Neutrophil (primary cell): ENCODE results near the gene FZD1.

Source experiments
- H3K27ac ChIP-seq: fragments of 200-600 bp; sonication (generic); 2 replicates; pipeline ENCODE4 v1.5.1; 2016; ENCODE audit warnings: mild to moderate bottlenecking, moderate library complexity
- H3K27me3 ChIP-seq: fragments of 200-600 bp; sonication (generic); 2 replicates; pipeline ENCODE4 v1.6.0; 2016; ENCODE audit warnings: mild to moderate bottlenecking
- H3K36me3 ChIP-seq: fragments of 200-600 bp; sonication (generic); 2 replicates; pipeline ENCODE4 v1.5.1; 2017
- H3K4me1 ChIP-seq, 2 experiments: fragments of 200-600 bp in 1 of 2; sonication (generic) in 1 of 2; 1 replicate in 1 of 2; 2 replicates in 1 of 2; pipeline versions ENCODE4 v1.5.1 to v1.6.1; 2013 to 2016; ENCODE audit warnings: low read depth in 1 of 2, low read length in 1 of 2, mild to moderate bottlenecking in 1 of 2, moderate library complexity in 1 of 2; ENCODE audit not compliant: control insufficient read depth in 1 of 2, insufficient read depth in 1 of 2
- H3K4me3 ChIP-seq, 2 experiments: fragments of 200-600 bp in 1 of 2; sonication (generic) in 1 of 2; 1 replicate in 1 of 2; 2 replicates in 1 of 2; pipeline ENCODE4 v1.5.1; 2013 to 2016; ENCODE audit warnings: low read depth in 1 of 2, low read length in 1 of 2, mild to moderate bottlenecking in 1 of 2, moderate library complexity in 1 of 2
- H3K9me3 ChIP-seq: fragments of 200-600 bp; sonication (generic); 2 replicates; pipeline ENCODE4 v1.5.1; 2016
- CTCF ChIP-seq: fragments of 200-600 bp; sonication (generic); IDR thresholded peaks from 2 replicates; pipeline ENCODE4 v1.5.1; 2016; ENCODE audit warnings: antibody characterized with exemption

The FZD1 gene

GRCh38 chr7:91287371-91288084, 23.3 kb downstream of the FZD1 start:
- Histone ChIP-seq H3K36me3 (no peaks in the 10 kb centered on the region), H3K4me1 (no peaks in the 10 kb centered on the region), H3K4me3 (no peak overlapping the region), H3K9me3 (no peaks in the 10 kb centered on the region), H3K27me3 (peaks cover 12% of the 10 kb centered on the region), H3K27ac (no peak overlapping the region)
- TF ChIP-seq CTCF: no peak

GRCh38 chr7:91288208-91288824, 24.1 kb downstream of the FZD1 start:
- Histone ChIP-seq H3K27ac (no peak overlapping the region), H3K4me3 (no peak overlapping the region), H3K36me3 (no peaks in the 10 kb centered on the region), H3K9me3 (no peaks in the 10 kb centered on the region), H3K4me1 (no peaks in the 10 kb centered on the region), H3K27me3 (peaks cover 4% of the 10 kb centered on the region)
- TF ChIP-seq CTCF: no peak

- H3K36me3 ChIP-seq: no peaks in the 10 kb centered on the region
- no peaks in the 10 kb centered on the region for H3K9me3 ChIP-seq
- H3K4me3 ChIP-seq: no peak overlapping the region
- H3K27ac ChIP-seq: no peak overlapping the region
- no peak for TF ChIP-seq CTCF
- no peaks in the 10 kb centered on the region for H3K4me1 ChIP-seq
- no peaks in the 10 kb centered on the region for H3K27me3 ChIP-seq
Measured at GRCh38 chr7:91289633-91290254, 25.5 kb downstream of the FZD1 start.

GRCh38 chr7:91291302-91291701, 27.1 kb downstream of the FZD1 start:
- Histone ChIP-seq H3K4me1 (no peaks in the 10 kb centered on the region), H3K9me3 (no peaks in the 10 kb centered on the region), H3K4me3 (no peak overlapping the region), H3K36me3 (no peaks in the 10 kb centered on the region), H3K27ac (no peak overlapping the region), H3K27me3 (no peaks in the 10 kb centered on the region)
- TF ChIP-seq CTCF: no peak

- Histone ChIP-seq H3K9me3 (no peaks in the 10 kb centered on the region), H3K4me3 (no peak overlapping the region), H3K27ac (no peak overlapping the region), H3K4me1 (no peaks in the 10 kb centered on the region), H3K36me3 (no peaks in the 10 kb centered on the region), H3K27me3 (no peaks in the 10 kb centered on the region)
- TF ChIP-seq CTCF: no peak
Measured at GRCh38 chr7:91291902-91292301, 27.7 kb downstream of the FZD1 start.
